Fibroblast of mammary gland (primary cell): ENCODE measurements around the gene GASK1A.

Experiments
- DNase-seq: peaks from one replicate; pipeline ENCODE4 v3.0.0-alpha.2; 2010; ENCODE audit warnings: low read depth
- H3K4me3 ChIP-seq: 2 replicates; pipeline ENCODE4 v1.5.1; 2011; ENCODE audit warnings: low read depth, mild to moderate bottlenecking, low read length, moderate library complexity; ENCODE audit not compliant: control insufficient read depth
- CTCF ChIP-seq: conservative IDR thresholded peaks from 2 replicates; pipeline ENCODE4 v1.5.1; 2011; ENCODE audit warnings: low read depth, low read length, inconsistent platforms; ENCODE audit not compliant: control insufficient read depth, insufficient read depth

The GASK1A gene

GRCh38 chr3:43019006-43019809 is 40.1 kb downstream of the GASK1A start:
- DNase-seq = peak; percentile 52
- TF ChIP-seq CTCF = no peak

GRCh38 chr3:43019826-43020225 is 40.7 kb downstream of the GASK1A start:
- no peak for TF ChIP-seq CTCF
- DNase-seq = no peak
- H3K4me3 ChIP-seq = no peak overlapping the region

More at GRCh38 chr3:43019006-43019809, 40.1 kb downstream of the GASK1A start:
- no peak overlapping the region for H3K4me3 ChIP-seq

DNA sequence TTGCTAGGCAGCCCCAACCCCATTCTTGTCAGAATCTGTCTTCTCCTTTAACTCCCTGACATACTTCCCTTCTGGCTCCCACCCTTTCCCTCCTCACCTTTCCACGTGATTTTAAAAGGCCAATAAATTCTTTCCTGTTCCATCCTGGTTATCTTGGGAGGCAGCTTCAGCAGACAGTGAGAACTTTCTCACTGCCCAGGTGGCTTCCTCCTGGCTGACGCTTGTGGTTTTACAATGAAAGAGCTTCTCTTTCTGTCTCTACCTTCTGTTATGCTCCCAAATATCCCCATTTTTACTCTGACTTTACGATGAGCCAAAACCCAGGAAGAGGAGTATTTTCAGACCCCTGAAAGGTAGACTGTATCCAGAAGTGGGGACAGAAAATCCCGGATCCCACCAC is 42.1 kb downstream of the GASK1A start:
- TF ChIP-seq CTCF = no peak
- H3K4me3 ChIP-seq = no peak overlapping the region
- no peak for DNase-seq

- TF ChIP-seq CTCF = no peak
- DNase-seq = no peak
- H3K4me3 ChIP-seq = no peak overlapping the region
Observed at GRCh38 chr3:43022121-43022520, 43.0 kb downstream of the GASK1A start.

- no peak overlapping the region for H3K4me3 ChIP-seq
- no peak for DNase-seq
Observed at GRCh38 chr3:43023066-43023465, 44.0 kb downstream of the GASK1A start.

DNA sequence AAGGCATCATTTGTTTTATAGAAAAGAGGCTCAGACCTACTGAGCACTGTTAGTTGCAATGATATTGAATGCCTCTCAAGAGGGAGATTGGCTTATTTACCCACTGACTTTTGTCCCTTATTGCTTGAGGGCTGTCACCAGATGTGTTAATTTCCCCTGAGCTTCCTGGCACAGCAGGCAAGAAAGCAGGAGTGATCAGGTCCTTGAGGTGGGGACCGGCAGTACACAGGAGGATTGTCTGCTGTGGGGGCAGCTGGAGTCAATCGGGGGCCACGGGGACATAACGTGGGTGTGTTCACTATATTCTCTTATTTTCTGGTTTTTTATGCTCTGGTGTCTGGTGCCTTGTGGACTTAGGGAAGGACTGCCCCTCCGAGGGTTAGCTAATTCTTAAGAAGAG is 44.6 kb downstream of the GASK1A start:
- no peak for DNase-seq
- TF ChIP-seq CTCF = no peak
- H3K4me3 ChIP-seq = no peak overlapping the region

More at GRCh38 chr3:43023066-43023465, 44.0 kb downstream of the GASK1A start:
- no peak for TF ChIP-seq CTCF
